ENCODE measurements around the gene TAX1BP1.

Gene TAX1BP1

DNA sequence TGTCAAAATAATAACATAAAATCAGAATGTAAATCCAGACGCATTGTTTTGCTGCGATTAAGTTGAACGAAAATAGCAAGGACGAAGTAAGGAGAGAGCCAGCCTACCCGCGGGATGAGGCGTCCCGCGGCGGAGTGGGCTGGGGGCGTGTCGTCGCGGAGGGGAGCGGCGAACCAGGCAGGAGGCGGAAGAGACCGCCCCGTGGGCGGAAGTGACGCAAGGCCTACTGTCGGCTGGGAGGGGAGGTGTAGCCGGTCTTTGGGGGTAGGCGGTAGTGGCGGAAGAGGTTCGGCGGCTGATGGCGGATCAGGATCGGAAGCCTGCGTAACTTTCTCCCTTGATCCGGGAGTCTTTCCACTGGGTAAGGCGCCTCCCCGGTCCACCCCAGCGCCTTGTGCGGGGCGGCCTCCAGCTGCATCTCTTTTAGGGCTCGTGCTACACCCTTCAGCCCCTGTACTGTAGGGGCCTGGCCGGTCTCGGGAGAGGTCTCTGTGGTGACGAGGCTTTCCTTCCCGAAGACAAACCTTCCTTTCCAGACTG lies at the start of gene TAX1BP1:
TAX1BP1 (plus strand) TSS at position 254 of the 540 bp plus-strand sequence. CDS start 8,363 bp downstream, outside the sequence.
- FAIRE-seq, result peak; percentile 22

DNA sequence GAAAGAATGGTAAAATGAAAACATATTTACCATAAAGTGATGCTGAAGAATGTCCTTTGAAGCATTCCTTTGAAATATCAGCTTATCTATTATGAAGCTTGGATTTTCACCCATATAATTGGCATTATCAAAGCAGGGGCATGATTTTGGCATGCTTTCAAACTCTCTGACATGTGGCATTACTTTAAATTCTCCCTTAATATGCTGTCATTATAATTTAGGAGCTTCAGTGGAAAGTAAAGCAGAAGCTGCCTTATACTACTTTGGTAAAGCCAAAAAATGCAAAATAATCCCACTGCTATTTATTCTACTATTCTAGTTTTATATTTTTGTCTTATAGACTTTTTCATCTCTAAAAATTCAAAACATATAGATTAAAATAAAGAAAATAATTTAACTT lies 49.3 kb upstream of the TAX1BP1 start:
- no peak for FAIRE-seq

DNA sequence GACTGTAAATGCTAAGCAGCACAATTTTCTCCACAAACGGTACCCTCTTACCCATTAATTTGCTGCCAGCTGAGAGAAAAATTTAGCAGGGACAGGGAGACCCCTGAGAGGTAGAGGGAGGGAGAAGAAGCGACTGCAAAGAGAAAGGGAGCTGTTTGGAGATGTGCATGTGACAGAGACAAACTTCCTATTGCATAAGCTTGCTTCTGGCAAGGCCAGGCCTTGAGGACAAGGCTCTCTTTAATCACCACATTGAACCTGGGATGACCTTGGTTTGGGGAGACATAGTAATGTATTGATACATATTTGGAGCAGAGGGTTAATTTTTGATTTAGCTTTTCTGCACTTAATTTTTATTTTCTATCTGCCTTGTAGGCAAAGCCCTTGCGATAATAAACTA lies 46.2 kb upstream of the TAX1BP1 start:
- FAIRE-seq, result no peak

DNA sequence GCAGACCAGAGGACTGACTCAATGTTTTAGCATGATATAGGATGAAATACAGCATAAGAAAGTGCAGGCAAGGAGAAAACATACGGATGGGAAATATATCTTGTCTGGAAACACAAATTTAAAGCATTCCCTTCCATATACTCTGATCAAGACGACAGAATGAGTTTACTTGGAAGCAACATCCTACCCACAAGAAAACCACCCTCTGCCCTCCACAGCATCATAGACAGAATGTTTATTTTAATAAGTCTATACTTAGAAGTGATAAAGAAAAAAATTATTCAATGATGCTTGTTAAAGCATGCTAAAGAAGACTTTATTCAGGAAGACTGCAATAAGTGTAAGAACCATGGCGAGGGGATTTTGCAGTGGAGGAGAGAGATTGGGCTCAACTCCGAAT lies 44.9 kb upstream of the TAX1BP1 start:
- no peak for FAIRE-seq

DNA sequence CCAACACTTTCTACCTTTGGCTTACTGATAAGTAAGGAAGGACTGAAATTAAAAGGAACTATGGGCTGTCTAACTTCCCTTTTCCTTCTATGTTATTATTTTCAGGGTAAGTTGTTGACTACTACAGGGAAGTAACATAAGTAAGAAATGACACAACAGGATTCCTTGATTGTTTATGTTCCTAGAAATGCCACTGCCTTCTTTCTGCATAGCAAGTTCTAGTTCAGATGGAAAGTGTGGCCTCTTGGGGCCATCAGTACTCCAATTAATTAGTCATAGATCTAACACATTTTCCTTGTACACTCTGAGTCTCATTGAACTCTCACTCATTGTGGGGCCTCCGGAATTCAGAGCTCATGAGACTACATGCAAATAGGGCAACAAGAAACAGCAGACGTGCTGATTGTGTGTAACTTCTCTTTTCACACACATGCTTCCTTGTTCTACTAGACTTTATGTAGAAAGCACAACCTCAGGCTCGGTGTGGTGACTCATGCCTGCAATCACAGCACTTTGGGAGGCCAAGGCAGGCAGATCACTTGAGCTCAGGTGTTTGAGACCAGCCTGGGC lies 42.0 kb upstream of the TAX1BP1 start:
- FAIRE-seq, result no peak

DNA sequence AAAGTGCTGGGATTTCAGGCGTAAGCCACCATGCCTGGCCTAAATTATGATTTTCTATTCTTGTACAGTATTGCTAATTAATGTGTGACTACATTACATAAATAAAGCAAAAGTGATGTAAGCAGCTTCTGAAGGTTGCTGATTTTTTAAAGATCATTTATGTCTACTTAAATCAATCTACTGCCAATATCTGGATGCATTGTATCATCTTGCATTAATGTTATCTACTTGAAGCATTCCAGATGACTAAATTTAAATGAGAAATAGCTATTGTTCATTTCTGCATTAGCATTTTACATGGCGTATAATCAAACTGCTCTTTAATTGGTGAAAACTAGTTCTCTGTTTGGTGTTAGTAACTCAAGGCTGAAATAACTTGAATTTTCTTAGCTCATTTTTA lies 40.2 kb upstream of the TAX1BP1 start:
- FAIRE-seq, result no peak

DNA sequence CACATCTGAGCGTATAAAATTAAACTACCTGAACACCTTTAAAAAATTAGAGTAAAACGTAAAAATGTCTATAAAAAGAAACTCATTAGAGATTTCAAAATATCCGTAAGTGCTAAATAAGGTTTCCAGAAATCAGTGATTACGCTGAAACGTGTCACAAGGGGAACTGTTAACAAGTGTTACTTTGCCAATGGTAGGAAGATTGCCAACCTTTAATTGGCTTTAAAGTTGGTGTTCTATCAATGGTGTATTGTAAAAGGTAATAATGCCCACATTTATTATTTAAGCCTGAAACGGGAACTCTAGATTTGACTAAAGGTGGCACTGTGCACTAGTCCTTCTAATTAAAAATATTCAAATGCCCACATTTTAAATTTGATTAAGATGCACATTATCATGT lies 39.5 kb upstream of the TAX1BP1 start:
- no peak for FAIRE-seq

DNA sequence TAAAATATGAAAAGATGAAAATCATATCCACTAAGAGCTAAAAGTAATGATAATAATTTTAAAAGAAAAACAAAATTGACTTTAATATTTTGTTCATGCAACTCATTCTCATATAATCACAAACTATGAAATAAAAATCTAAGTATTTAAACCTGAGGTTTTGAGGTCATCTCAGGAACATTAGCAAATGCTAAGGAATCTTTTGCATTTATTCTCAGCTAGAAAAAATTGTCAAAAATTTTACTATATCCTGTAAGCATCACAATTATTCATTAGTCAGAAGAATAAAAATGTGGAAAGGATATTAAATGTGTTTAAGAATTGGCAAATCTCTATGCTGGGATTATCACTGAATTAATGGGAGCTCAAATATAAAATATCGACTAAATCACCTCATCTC lies 36.8 kb upstream of the TAX1BP1 start:
- no peak for FAIRE-seq

DNA sequence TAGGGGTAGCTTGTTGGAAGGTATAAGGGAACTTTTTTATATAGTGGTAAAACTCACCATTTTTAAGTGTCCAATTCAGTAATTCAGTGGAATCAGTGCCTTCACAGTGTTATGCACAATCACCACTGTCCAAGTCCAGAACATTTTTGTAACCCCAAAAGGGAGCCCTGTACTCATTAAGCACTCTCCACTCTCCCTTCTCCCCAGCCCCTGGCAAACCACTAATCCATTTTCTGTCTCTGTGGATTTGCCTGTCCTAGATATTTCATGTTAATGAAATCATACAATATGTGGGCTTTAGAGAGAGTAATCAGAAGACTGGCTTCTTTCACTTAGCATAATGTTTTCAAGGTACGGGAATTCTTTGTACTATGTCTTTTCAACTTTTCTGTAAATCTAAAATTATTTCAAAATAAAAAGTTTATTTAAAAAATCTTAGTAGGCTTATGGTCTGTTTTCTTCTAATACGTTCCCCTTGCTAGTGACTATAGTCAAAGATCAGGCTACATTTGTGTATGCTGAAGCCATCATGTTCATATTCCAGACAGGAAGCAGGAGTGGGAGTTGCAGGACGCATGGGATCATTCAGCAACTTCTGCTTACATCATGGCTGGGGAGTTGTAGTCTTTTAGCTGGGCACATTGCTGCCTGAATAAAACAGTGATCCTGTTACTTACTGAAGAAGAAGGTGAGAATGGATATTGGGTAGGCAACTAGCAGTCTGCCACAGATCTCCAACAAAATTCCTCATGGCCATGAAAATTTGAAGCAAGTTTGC lies 35.4 kb upstream of the TAX1BP1 start:
- FAIRE-seq, result no peak

DNA sequence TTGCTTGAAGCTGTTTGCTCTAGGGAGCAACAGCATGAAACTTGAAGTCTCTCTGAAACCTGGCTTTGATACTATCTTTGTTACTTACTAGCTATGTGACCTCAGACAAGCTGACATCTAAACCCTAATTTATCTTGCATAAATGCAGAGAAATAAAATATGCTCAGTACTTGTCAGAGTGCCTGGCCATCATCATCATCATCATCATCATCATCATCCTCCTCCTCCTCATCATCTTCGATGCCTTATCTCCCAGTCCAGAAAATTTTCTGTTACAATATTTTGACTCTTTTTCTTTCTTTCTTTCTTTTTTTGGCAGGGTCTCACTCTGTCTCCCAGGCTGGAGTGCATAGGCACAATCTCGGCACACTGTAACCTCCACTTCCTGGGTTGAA lies 34.8 kb upstream of the TAX1BP1 start:
- FAIRE-seq, result no peak

DNA sequence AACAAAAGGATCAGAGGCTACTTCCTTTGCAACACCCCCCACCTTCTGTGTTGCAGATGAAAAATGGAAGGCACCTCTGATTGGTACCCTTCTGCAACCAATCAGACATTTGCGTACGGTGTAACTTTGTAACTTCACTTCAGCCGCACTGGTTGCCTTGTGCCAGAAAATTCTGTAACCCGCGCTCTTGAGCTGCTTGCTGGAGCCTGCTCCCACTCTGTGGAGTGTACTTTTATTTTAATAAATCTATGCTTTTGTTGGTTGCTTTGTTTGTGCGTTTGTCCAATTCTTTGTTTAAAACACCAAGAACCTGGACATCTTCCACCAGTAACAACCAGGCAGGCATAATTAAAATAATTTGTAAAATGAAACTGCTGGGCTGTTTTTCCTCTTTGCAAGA lies 31.5 kb upstream of the TAX1BP1 start:
- FAIRE-seq, result no peak

DNA sequence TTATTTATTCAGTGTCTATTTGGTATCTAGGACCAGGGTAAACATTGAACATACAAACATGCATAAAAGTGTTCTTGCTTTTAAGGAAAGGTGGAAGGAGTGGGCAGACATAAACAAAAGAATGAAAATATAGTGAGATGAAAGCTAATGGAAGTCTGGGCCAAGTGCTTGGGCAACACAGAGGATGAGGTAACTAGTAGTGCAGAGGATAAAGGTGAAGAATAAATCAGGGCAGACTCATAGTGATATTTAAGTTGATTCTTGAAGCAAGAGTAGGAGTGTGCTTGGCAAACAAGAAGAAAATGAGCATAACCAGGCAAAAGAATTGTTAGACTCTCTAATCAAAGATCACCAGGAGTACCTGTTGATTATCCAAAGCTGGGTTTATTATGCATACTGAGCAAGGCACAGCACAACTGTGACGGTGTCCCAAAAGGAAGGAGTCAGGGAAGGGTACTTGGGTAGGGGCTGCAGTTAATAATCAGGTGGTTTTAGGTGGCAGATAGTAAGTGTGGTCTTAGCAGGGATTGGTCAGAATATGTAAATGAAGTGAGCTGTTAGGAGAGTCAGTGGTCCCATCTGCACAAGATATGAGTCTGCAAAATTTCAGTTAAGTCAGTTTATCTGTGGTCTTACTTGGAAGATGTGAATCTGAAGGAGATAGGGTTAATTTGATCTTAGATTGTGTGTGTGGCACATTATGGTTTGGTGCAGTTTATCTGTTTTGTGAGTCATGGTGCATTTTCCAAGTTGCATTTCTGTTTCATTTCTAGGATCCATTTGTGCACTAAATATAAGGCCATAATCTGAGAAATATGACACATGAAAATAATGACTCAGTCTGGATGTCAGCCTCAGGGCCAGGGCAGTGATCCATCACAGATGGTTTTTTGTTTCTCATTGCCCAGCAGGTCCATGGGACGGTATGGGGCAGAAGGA lies 30.6 kb upstream of the TAX1BP1 start:
- no peak for FAIRE-seq

DNA sequence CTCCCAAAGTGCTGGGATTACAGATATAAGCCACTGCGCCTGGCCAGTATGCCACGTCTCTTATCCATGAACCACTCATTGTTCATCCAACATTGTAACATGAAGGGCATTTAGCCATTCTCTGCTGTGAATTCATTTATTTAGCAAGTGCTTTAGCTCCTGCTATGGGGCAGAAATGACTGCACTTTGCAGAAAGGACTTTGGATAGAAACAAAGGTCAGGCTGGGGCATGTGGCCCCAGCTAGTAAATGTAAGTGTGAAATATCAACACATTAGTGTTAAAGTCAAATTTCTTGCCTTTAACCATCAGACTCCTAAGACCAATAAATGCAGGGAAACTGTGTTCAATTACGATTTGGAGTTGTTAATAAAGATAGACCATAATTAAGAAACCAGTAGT lies 27.7 kb upstream of the TAX1BP1 start:
- no peak for FAIRE-seq

DNA sequence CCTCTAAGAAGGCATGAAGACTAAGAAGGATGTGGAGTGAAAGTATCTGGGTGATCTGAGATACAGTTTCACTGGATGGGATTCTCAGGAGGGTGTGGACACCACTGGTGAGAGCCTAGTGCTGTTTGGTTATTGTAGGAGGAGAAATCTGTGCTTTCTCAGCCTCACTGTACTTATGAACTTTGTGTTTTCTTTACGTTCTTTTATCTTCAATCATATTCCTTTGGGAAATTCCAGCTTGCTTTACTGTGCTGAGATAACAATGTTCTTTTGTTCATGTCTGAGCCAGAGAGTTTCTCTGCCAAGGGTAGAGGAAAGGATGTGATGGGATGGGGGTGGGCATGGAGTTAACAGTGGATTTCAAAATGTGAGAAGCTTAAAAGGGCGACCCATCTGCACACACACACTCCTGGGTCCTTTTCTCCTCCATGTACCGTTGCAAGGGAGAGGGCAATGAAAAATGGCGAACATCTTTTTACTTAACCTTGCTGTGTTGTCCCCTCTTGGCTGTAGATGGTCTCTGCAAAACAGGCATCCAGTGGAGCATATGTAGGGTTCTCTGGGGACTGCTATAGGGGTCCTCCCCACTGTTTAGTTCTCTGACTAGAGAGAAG lies 25.0 kb upstream of the TAX1BP1 start:
- no peak for FAIRE-seq

DNA sequence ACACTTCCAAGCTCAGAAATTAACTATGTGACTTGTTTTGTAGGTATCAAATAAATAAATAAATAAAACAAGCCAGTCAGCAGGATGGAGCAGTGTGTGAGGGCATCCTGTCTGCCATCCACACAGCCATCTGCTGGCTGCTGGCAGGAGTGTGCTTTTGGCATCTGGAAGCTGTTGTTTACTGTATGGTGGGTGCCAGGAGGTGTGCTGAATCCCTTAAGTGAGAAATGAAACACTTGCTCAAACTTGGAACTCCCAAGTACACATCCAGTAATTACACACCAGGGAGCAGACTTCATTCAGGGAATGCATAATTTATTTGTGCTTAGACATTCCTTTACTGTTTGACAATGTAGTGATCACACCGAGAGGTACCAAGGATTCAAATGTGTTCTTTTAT lies 16.9 kb upstream of the TAX1BP1 start:
- FAIRE-seq, result no peak

DNA sequence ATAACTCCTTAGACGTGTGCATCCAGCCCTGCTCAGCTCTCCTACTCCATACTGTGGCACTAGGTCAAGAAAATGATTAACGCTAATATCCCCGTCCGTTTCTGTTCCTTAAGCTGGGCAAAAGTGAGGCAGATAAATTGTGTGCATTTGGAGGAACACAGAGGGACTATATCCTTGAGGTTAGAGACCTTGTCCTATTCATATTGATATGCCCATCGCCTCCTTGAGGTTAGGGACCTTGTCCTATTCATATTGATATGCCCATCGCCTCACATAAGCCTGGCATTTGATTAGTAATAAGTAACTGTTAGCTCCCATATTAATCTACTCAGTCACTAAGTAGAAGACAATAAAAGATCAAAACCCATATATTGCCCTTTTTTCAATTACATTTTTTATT lies 12.9 kb upstream of the TAX1BP1 start:
- FAIRE-seq, result no peak

DNA sequence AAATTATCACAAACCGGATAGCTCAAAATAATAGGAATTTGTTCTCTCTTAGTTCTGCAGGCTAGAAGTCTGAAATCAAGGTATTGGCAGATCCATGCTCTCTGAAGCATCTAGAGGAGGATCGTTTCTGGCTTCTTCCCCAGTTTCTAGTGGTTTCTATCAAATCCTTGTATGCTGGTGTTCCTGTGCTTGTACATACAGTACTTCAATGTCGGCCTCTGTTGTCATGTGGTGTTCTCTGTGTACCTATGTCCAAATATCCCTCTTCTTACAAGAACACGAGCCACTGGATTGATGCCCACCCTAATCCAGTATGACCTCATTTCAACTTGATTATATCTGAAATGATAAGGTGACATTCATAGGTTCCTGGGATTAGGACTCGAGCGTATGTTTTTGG lies 9.8 kb upstream of the TAX1BP1 start:
- no peak for FAIRE-seq

DNA sequence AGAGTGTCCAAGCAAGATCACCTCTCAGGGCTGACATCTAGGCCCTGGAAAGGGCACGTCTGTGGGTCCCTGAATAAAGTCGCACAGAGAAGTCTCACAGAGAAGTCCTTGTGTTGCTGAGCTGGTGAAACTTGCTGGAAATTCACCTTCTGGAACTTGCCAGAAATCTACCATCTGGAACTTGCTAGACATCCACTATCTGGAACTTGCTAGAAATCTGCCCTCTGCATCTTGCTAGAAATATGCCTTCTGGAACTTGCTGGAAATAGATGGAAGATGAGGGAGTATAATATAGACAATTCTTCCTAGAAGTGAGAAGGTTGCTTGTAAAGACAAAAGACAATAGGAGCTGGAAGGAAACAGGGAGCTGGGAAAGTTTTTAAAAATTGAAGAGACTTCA lies 5.4 kb upstream of the TAX1BP1 start:
- no peak for FAIRE-seq

DNA sequence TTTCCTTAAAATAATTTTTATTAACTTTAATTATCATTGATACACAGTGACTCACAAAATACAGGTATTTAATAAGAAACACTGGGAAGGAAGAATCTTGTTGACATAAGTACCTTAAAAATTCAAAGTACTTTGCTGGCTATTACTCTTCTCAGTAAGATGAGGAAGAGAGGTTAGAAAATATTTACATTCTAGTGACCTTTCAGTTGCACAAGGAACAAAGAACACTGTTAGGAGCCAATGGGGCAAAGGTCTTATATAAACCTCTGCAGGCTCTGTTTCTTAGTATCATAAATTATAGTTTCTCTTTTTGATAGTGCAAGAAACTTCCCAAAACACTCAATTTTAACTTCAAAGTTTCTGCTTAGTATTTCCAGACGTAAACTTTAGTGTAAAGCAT lies 4.8 kb upstream of the TAX1BP1 start:
- no peak for FAIRE-seq

DNA sequence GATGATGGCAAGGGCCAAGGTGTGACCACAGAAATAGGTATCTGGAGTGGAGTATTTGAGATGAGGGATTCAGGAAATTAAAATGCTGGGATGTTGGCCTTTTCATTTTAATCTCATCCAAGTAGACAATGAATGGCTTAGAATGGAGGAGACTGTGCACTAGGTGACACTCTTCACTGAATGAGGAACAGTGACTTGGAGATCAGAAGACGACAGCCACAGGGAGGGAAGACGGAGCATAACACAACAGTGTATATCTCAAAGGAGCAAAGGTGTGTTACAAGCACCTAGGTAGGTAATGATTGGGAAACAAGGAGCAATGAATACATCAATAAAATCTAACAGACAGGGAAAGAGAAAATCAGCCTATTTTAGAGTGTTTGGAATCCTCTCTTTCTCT lies 4.1 kb upstream of the TAX1BP1 start:
- FAIRE-seq, result no peak

DNA sequence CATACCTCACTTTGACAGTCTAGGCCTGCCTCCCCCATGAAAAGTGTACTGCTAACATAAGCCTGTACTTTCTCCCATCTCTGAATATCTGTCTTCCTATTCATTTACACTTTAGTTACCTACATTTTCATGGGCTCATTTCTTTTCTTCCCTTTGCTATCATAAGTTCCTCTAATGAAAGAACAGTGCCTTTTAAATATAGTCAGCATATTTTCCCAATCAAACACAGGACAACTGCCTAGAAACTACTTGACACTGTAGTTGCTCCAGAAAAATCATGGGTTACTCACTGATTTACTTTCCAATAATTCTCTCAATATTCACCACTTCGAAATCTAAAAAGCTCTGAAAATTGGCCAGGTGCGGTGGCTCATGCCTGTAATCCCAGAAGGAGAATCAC lies 2.8 kb upstream of the TAX1BP1 start:
- no peak for FAIRE-seq

DNA sequence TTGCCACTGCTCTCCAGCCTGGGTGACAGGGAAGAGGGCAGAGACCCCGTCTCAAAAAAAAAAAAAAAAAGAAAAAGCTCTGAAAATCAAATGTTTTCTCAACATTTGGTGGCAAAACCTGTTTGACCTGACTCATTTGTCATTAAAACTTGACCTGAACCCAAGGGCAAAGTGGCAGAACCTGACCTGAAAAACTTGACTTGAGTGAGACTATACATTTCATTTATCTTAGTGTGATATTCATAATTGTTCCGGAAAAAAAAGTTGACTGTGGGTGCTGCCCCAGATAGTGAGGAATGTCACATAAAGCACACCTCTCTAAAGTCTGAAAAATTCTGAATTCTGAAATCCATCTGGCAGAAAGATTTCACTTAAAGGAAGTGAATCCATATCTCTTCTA lies 2.3 kb upstream of the TAX1BP1 start:
- no peak for FAIRE-seq

DNA sequence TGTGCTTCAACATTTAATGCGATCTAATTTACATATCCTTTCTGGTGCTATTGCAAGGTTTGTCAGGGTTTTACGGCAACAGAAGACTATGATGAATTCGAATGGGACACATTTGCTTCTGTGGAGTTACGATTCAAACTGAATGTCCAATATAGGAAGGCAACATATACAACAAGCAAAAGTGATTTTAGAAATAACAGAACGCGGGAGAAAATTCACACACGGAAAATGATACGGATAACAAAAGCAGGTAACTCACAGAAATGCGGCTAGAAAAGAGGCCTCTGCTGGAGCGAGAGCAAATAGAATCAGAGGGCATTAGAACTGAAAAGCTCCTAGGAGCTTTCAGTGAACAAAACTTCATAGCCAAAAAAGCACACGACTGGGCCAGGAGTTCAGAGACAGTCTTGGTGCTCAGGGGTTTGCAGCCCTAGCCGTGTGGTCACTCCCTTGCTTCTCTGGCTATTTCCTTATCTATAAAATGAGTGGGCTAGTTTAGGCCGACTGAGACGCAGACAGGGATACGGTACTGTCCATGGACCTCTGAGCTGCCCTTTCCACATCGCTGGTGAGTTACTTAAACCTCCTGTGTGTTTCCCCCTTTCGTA lies 557 bp upstream of the TAX1BP1 start:
- no peak for FAIRE-seq
